ENCODE measurements around the gene RPN2. TPM values are rescaled to one million over a fixed set of nuclear protein-coding genes. Genes with fewer than 3 reads are reported as not detected.

Gene RPN2
- total RNA-seq, 1 experiment from 2014 or later, result 185 TPM

DNA sequence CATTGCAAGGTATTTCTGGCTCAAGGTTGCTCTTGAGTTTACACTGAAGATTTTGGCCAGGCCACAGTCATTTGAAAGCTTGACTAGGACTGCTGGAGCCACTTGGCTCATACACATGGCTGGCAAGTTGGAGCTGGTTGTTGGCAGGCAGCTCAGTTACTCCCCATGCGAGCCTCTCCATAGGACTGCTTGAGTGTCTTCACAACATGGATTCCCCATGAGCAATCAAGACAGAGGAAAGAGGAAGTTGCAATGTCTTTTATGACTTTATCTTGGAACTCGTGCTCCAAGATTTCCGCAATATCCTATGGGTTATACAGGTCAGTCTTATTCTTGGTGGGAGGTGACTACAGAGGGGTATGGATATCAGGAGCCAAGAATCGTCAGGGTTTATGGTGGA is 109.0 kb downstream of the RPN2 start:
- peaks cover 39% of the 10 kb centered on the region for H3K79me2 ChIP-seq (ENCODE audit: low read depth)
- no TSS peak for BruUV-seq (replicated peaks)
- TF ChIP-seq EZH2 (IDR thresholded peaks at IDR 0.05; ENCODE audit: low read depth), result no peak
- TF ChIP-seq, protein P1, sequence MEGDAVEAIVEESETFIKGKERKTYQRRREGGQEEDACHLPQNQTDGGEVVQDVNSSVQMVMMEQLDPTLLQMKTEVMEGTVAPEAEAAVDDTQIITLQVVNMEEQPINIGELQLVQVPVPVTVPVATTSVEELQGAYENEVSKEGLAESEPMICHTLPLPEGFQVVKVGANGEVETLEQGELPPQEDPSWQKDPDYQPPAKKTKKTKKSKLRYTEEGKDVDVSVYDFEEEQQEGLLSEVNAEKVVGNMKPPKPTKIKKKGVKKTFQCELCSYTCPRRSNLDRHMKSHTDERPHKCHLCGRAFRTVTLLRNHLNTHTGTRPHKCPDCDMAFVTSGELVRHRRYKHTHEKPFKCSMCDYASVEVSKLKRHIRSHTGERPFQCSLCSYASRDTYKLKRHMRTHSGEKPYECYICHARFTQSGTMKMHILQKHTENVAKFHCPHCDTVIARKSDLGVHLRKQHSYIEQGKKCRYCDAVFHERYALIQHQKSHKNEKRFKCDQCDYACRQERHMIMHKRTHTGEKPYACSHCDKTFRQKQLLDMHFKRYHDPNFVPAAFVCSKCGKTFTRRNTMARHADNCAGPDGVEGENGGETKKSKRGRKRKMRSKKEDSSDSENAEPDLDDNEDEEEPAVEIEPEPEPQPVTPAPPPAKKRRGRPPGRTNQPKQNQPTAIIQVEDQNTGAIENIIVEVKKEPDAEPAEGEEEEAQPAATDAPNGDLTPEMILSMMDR (conservative IDR thresholded peaks at IDR 0.05), result no peak
- no peak for DNase-seq
- H3K36me3 ChIP-seq (ENCODE audit: low read depth), result no peaks in the 10 kb centered on the region
- H3K4me1 ChIP-seq (replicated peaks; ENCODE audit: insufficient read depth), result peaks cover 10% of the 10 kb centered on the region; the same call in 1 of the 2 replicates
- H3K9me2 ChIP-seq (ENCODE audit: insufficient read depth), result no peaks in the 10 kb centered on the region
- peaks cover 8% of the 10 kb centered on the region for H3F3A ChIP-seq (ENCODE audit: insufficient read depth, low read depth)
- H2AFZ ChIP-seq, result no peak overlapping the region
- H4K20me1 ChIP-seq (ENCODE audit: insufficient read depth), result no peaks in the 10 kb centered on the region
- H3K9me3 ChIP-seq (ENCODE audit: insufficient read depth, low read depth), result no peaks in the 10 kb centered on the region
- POLR2A ChIA-PET (ENCODE audit: unreplicated experiment), result interaction anchor here (0.5 kb wide), 2 partner anchors 91 to 1561 kb away, joined by 3 to 4 read pairs; no protein-coding TSS in a partner anchor
- H3K27ac ChIP-seq, result no peak overlapping the region
- intact Hi-C loops (cut with micrococcal nuclease; ENCODE audit: unreplicated experiment), result loop anchor here (2.0 kb wide), 2 partner anchors 57 to 91 kb away; no protein-coding TSS in a partner anchor
- CTCF ChIA-PET, result no interaction called here
- H3K4me2 ChIP-seq, result no peak overlapping the region
- H3K4me3 ChIP-seq, result no peak overlapping the region
- H3K27me3 ChIP-seq (ENCODE audit: insufficient read depth, low read depth), result no peaks in the 10 kb centered on the region

DNA sequence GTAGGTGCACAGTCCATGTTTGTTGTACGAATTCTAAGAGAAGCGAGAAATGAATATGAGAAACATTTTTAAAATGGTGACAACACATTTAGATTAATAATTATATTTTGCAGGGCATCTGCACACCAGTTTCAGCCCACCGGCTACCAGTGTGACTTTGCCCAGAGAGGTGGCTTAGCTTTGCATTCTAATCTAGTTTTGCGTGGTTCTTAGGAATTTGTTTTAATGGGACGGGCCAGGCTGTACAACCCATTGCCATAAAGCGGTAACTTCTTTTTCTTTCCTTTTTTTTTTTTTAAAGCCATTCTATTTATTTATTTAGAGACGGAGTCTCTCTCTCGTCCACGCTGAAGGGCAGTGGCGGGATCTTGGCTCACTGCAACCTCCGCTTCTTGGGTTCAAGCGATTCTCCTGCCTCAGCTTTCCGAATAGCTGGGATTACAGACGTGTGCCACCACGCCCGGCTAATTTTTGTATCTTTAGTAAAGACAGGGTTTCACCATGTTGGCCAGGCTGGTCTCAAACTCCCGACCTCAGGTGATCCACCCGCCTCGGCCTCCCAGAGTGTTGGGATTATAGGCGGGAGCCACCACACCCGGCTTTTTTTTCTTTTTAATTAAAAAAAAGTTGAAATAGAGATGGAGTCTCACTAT is 111.2 kb downstream of the RPN2 start:
- Histone ChIP-seq H3K4me2 (peak overlapping the region; percentile 85), H3K4me3 (peak overlapping the region; percentile 100), H4K20me1 (ENCODE audit: insufficient read depth) (peaks cover 5% of the 10 kb centered on the region; the same call in 1 of the 2 replicates), H3K27ac (peak overlapping the region; percentile 79), H3F3A (ENCODE audit: insufficient read depth, low read depth) (peaks cover 21% of the 10 kb centered on the region), H3K9me3 (ENCODE audit: insufficient read depth, low read depth) (no peaks in the 10 kb centered on the region), H3K27me3 (ENCODE audit: insufficient read depth, low read depth) (no peaks in the 10 kb centered on the region), H2AFZ (peak overlapping the region; percentile 95), H3K79me2 (ENCODE audit: low read depth) (peaks cover 44% of the 10 kb centered on the region), H3K4me1 (replicated peaks; ENCODE audit: insufficient read depth) (peaks cover 25% of the 10 kb centered on the region), H3K36me3 (ENCODE audit: low read depth) (no peaks in the 10 kb centered on the region), H3K9me2 (ENCODE audit: insufficient read depth) (no peaks in the 10 kb centered on the region)
- no peak for DNase-seq
- ChIA-PET POLR2A (ENCODE audit: unreplicated experiment) (interaction anchor here (0.5 to 0.7 kb wide), 2 partner anchors 56 to 112 kb away, joined by 3 to 6 read pairs; partner anchors contain the start of gene SRC), CTCF (no interaction called here)
- no TSS peak for BruUV-seq (replicated peaks)
- no peak for TF ChIP-seq EZH2 (IDR thresholded peaks at IDR 0.05; ENCODE audit: low read depth)
- TF ChIP-seq, protein P1 (conservative IDR thresholded peaks at IDR 0.05), result no peak
- intact Hi-C loops (cut with micrococcal nuclease; ENCODE audit: unreplicated experiment), result no loop called here

Other genes starting within 250 kb of the RPN2 start
- 14.0 and 21.2 TPM in 2 replicates for gene SAMHD1, start 227.6 kb upstream of the RPN2 start, total RNA-seq (2021)
- gene RBL1, start 83.3 kb upstream of the RPN2 start, total RNA-seq (2021), result 14.6 and 23.0 TPM in 2 replicates
- gene MROH8, start 218 bp downstream of the RPN2 start, total RNA-seq (2021), result 3.3 TPM in 2 replicates
- gene GHRH, start 82.5 kb downstream of the RPN2 start, total RNA-seq (2021), result not detected in 2 replicates
- gene MANBAL, start 110.3 kb downstream of the RPN2 start, total RNA-seq (2021), result 44.6 and 65.7 TPM in 2 replicates
- gene SRC, start 166.8 kb downstream of the RPN2 start, total RNA-seq (2021), result 56.8 and 58.4 TPM in 2 replicates